Left ventricle myocardium inferior (tissue), 1 donor: Measurements from ENCODE around the gene GLRX2. TPM values are rescaled to one million over a fixed set of nuclear protein-coding genes. Genes with fewer than 3 reads are reported as not detected.

Experiments used
- DNase-seq: peaks from one replicate; pipeline ENCODE4 v3.0.0-alpha.2; 2020
- H3K27ac ChIP-seq: fragments of 200-600 bp; replicated peaks from 2 replicates; pipeline ENCODE4 v1.8.0; 2021
- H3K27me3 ChIP-seq: fragments of 200-600 bp; 2 replicates; pipeline ENCODE4 v1.8.0; 2021; ENCODE audit warnings: low read depth
- H3K36me3 ChIP-seq: fragments of 200-600 bp; 2 replicates; pipeline ENCODE4 v1.8.0; 2021
- H3K4me1 ChIP-seq: fragments of 200-600 bp; 2 replicates; pipeline ENCODE4 v1.8.0; 2021
- H3K4me3 ChIP-seq: fragments of 200-600 bp; 2 replicates; pipeline ENCODE4 v1.8.0; 2021; ENCODE audit warnings: mild to moderate bottlenecking, moderate library complexity
- H3K9me3 ChIP-seq: fragments of 200-600 bp; replicated peaks from 2 replicates; pipeline ENCODE4 v1.8.0; 2021
- CTCF ChIP-seq: fragments of 200-600 bp; IDR thresholded peaks from 2 replicates; pipeline ENCODE4 v1.8.0; 2021; ENCODE audit warnings: antibody characterized with exemption, mild to moderate bottlenecking, borderline replicate concordance
- intact Hi-C: fragments of 100-400 bp; cut with micrococcal nuclease; formaldehyde crosslinking; loops from one replicate; pipeline ENCODE4 v1.11.0; 2022
- total RNA-seq: library from RNA; stranded (reverse); fragmentation: NEBNext Ultra II Directional; extraction: Animal tissue kit (Norgen Biotek cat#: 25700); gene quantifications from one replicate; pipeline ENCODE4 v1.2.1, GENCODE V29; 2021
- donor health status: DM: no; HTN: yes; CAD: no; lungs with severe emphysema.

GLRX2 gene
- total RNA-seq, 1 donor from 2014 or later, result 31.8 TPM

- H3K4me3 ChIP-seq, result no peak overlapping the region
- H3K27ac ChIP-seq, result peak overlapping the region; percentile 11
- no peaks in the 10 kb centered on the region for H3K27me3 ChIP-seq
- no peaks in the 10 kb centered on the region for H3K36me3 ChIP-seq
- peaks cover 8% of the 10 kb centered on the region for H3K4me1 ChIP-seq
- TF ChIP-seq CTCF, result no peak
- intact Hi-C loops, result no loop called here
- H3K9me3 ChIP-seq, result no peaks in the 10 kb centered on the region
- no peak for DNase-seq
Observed at GRCh38 chr1:193110864-193111263, 5.7 kb upstream of the GLRX2 start.

- no peak for TF ChIP-seq CTCF
- H3K36me3 ChIP-seq, result no peaks in the 10 kb centered on the region
- DNase-seq, result no peak
- no peaks in the 10 kb centered on the region for H3K9me3 ChIP-seq
- H3K27ac ChIP-seq, result no peak overlapping the region
- intact Hi-C loops, result no loop called here
- peaks cover 11% of the 10 kb centered on the region for H3K4me1 ChIP-seq
- H3K4me3 ChIP-seq, result no peak overlapping the region
- no peaks in the 10 kb centered on the region for H3K27me3 ChIP-seq
Observed at GRCh38 chr1:193110246-193110645, 5.0 kb upstream of the GLRX2 start.

GRCh38 chr1:193109619-193110018 lies 4.4 kb upstream of the GLRX2 start:
- Histone ChIP-seq H3K4me3 (no peak overlapping the region), H3K36me3 (no peaks in the 10 kb centered on the region), H3K9me3 (no peaks in the 10 kb centered on the region), H3K4me1 (peaks cover 17% of the 10 kb centered on the region), H3K27ac (no peak overlapping the region), H3K27me3 (no peaks in the 10 kb centered on the region)
- TF ChIP-seq CTCF, result no peak
- DNase-seq, result no peak
- intact Hi-C loops, result no loop called here

GRCh38 chr1:193108471-193108870 lies 3.3 kb upstream of the GLRX2 start:
- H3K9me3 ChIP-seq, result no peaks in the 10 kb centered on the region
- TF ChIP-seq CTCF, result no peak
- H3K4me1 ChIP-seq, result peaks cover 29% of the 10 kb centered on the region
- no peak for DNase-seq
- no peak overlapping the region for H3K4me3 ChIP-seq
- H3K27me3 ChIP-seq, result no peaks in the 10 kb centered on the region
- H3K27ac ChIP-seq, result no peak overlapping the region
- H3K36me3 ChIP-seq, result no peaks in the 10 kb centered on the region
- intact Hi-C loops, result no loop called here

- Histone ChIP-seq H3K36me3 (peaks cover under 1% of the 10 kb centered on the region), H3K27me3 (no peaks in the 10 kb centered on the region), H3K9me3 (no peaks in the 10 kb centered on the region), H3K4me3 (peak overlapping the region; percentile 96), H3K27ac (peak overlapping the region; percentile 98), H3K4me1 (peaks cover 35% of the 10 kb centered on the region)
- intact Hi-C loops, result no loop called here
- TF ChIP-seq CTCF, result no peak
- no peak for DNase-seq
Observed at GRCh38 chr1:193105821-193106177, 585 bp upstream of the GLRX2 start.

- no peaks in the 10 kb centered on the region for H3K9me3 ChIP-seq
- H3K36me3 ChIP-seq, result peaks cover 14% of the 10 kb centered on the region
- peaks cover 35% of the 10 kb centered on the region for H3K4me1 ChIP-seq
- DNase-seq, result peak; percentile 43
- H3K27me3 ChIP-seq, result no peaks in the 10 kb centered on the region
- H3K4me3 ChIP-seq, result peak overlapping the region; percentile 96
- H3K27ac ChIP-seq, result peak overlapping the region; percentile 98
- TF ChIP-seq CTCF, result no peak
- intact Hi-C loops, result no loop called here
Observed at GRCh38 chr1:193104502-193104906, 710 bp downstream of the GLRX2 start.
